Measurements from ENCODE around the gene HLA-F.

HLA-F gene

DNA sequence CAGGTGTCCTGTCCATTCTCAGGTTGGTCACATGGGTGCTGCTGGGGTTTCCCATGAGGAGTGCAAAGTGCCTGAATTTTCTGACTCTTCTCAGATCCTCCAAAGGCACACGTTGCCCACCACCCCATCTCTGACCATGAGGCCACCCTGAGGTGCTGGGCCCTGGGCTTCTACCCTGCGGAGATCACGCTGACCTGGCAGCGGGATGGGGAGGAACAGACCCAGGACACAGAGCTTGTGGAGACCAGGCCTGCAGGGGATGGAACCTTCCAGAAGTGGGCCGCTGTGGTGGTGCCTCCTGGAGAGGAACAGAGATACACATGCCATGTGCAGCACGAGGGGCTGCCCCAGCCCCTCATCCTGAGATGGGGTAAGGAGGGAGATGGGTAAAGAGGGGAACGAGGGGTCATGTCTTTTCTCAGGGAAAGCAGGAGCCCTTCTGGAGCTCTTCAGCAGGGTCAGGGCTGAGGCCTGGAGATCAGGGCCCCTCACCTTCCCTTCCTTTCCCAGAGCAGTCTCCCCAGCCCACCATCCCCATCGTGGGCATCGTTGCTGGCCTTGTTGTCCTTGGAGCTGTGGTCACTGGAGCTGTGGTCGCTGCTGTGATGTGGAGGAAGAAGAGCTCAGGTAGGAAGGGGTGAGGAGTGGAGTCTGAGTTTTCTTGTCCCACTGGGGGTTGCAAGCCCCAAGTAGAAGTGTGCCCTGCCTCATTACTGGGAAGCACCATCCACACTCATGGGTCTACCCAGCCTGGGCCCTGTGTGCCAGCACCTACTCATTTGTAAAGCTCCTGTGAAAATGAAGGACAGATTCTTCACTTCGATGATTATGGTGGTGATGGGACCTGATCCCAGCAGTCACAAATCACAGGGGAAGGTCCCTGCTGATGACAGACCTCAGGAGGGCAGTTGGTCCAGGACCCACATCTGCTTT is 2.0 kb downstream of the HLA-F start:
- DNase-seq = no peak

DNA sequence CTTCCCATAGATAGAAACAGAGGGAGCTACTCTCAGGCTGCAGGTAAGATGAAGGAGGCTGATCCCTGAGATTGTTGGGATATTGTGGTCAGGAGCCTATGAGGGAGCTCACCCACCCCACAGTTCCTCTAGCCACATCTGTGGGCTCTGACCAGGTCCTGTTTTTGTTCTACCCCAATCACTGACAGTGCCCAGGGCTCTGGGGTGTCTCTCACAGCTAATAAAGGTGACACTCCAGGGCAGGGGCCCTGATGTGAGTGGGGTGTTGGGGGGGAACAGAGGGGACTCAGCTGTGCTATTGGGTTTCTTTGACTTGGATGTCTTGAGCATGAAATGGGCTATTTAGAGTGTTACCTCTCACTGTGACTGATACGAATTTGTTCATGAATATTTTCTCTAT is 2.8 kb downstream of the HLA-F start:
- DNase-seq = no peak

DNA sequence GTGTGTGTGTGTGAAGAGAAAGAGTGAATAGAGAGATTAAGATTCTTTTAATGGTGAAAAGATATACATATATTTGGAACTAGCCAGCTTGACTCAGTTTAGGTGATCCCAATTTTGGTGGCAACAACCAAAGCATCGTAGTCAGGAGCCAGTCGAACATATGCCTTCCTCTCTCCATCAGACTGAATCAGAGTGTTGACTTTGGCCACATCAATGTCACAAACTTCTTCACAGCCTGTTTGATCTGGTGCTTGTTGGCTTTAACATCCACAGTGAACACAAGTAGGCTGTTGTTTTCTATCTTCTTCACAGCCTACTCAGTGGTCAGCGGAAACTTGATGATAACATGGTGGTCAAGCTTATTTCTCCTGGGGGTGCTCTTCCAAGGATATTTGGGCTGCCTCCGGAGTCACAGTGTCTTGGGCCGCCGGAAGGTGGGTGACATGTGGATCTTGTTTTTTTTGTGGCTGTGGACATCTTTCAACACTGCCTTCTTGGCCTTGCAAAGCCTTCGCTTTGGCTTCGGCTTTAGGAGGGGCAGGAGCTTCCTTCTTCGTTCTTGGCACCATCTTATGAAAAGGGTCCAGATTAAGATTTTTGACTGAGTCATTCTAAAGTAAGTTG is 3.4 kb downstream of the HLA-F start:
- no peak for DNase-seq

DNA sequence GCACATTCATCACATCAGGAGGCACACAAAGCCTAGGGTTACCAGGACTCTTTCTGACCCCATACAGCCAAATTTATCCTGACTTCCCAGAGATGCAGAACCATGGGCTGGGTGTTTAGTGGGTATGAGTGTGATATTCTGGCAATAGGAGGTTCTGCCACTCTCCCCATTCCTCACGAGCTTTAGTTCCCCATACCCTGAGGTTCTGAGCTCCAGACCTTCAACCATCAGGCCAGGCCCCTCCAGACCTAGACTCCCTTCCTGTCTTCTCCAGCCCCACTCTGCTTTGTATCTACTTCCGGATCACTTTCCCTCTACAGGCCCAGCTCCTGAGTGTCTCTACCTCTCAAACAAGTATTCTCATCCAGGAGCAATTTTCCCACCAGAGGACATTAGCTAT is 4.4 kb downstream of the HLA-F start:
- DNase-seq = no peak

DNA sequence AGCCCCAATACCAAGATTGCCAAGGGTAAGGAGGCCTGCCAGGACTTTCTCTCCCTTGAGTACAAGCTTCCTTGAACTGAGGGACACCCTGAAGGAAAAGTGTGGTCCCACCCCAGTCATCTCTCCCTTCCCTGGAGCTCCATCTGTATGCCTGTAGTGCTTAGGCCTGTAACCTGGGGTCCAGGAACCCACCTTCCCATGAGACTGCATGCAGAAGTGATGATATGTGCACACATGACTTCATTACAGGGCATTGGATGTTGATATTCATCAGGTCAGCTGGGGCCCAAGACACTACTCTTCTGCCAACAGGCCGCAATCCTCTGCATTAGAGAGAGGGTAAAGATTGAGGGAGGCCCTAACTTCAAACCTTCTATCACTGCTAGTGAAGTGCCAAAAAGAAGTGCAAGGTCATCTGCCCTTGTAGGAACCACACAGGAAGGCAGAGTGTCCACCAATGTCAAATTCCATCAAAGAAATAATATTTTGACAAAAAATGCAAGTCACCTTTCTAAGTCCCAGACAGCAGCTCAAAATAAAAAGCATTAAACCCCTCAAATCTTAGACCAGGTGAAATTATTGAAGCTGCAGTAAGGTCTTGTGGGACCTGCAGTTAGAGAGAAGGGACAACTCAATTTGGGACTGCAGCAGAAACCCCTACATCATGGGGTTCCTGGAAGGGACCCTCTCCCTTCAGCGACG is 5.1 kb downstream of the HLA-F start:
- no peak for DNase-seq

DNA sequence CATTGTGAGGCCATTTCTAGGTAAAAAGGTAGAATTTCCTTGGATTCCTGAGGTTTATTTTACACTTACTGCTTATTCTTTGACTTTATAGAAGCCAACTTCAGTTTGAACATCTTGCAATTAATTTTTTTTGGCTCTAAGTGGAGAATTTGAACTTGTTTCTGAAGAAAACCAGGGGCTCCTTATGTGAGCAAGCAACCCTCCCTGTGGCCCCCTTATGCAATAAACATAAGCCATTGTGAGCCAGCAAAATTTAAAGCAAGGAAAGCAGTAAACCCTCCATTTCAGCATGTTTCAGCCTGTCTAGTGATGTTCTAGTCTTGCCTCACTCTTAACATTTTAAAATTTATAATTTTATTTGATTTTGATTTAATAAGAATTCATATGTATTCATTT is 5.6 kb downstream of the HLA-F start:
- DNase-seq = no peak

DNA sequence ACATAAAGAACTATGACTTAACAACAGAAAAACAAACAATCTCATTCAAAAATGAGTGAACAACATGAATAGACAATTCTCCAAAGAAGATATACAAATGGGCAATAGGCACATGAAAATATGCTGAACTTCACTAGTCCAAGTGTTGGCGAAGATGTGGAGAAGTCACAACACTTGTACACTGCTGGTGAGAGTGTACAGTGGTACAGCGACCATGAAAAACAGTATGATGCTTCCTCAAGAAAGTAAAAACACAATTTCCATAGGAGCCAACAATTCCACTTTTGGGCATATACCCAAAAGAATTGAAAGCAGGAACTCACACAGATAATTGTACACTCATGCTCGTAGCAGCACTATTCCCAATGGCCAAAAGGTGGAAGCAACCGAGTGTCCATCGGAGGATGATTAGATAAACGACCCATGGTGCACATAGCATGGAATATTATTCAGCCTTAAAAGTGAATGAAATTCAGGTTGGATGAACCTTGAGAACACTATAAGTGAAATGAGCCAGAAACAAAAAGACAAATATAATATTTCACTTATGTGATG is 6.6 kb downstream of the HLA-F start:
- DNase-seq = no peak

DNA sequence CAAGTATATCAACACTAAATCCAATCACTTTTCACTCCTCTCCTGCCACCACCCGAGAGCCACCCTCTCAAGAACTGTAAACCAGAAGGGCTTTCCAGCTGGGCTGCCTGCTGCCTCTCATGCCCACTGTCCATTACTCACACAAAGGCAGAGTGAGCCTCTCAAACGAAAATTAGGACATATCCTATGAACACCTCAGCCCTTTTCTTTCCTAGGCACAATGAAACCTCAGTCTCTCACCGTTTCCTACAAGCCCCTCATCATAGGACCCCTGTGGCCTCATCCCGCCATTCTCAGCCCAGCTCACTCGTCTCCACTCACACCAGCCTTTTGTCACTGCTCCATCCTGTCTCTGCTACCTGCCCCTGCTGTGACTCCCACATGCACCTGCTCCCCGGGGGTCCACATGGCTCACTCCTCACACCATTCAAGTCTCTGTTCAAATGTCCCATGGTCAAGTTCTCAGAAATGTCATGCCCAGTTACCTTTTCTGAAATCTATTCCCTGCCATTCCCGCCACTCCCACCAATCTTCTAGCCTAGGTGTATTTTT is 7.4 kb downstream of the HLA-F start:
- no peak for DNase-seq

DNA sequence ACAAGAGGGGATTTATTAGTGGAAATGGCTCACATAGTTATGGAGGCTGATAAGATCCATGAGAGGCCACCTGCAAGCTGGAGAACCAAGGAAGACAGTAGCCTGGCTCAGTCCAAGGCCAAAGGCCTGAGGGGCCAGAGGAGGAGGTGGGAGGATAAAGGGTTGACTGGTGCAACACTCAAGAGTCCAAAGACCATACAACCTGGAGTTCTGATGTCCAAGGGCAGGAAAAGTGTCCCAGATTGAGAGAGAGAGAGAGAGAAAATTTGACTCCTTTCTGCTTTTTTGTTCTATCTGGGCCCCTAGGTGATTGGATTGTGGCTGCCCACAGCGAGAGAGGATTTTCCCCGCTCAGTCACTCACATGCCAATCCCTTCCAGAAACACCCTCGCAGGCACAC is 8.0 kb downstream of the HLA-F start:
- no peak for DNase-seq

DNA sequence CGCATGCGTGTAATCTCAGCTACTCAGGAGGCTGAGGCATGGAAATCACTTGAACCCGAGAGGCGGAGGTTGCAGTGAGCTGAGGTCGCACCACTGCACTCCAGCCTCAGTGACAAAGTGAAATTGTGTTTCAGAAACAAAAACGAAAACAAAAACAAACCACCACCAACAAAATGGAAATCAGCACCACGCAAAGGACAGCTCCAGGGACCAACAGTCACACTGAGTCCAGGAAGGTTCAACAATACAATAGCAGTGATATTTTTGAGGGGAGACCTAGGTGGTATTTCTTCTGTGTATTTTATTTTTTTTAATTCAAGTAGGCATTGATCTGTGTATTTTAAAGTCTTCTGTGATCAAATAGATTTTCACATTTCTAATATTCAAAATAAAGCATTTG is 9.8 kb downstream of the HLA-F start:
- no peak for DNase-seq

DNA sequence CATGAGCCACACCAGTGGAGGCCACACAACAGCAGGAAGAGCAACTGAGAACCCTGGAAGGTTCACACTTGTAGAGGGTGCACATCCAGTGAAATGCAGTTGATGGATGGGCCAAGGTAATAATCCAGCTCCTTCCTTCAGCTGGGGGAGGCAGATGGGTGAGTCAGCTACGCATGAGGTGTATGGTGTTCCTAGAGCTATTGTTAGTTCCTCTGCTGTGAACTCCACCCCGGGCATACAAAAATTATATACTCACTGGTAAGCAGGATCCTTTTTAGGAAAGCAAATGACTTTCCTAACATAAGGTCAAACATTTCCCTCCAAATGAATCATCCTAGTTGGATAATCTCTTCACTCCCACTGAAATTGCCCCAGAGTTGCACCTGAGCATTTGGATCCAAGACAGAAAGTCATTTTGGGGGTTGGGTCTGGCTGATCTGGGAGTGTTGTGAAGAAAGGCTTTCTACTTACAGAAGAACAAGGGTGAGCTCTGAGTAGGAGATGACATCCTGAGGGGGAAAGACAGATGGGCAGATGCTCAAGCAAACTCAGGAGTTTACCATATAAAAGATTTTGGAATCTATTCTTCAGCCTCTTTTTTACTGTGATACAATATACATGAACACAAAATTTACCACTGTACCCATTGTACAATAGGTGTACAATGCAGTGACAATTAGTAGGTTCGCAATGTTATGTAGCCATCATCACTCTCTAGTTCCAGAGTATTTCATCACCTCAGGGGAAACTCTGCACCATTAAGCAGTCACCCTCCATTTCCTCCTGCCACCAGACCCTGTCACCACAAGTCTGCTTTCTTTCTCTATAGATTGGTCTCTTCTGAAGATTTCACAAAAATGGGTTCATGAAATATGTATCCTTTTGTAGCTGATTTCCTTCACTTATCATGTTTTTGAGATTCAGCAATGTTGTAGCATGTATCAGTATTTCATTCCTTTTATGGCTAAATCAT is 11.1 kb downstream of the HLA-F start:
- DNase-seq = no peak

DNA sequence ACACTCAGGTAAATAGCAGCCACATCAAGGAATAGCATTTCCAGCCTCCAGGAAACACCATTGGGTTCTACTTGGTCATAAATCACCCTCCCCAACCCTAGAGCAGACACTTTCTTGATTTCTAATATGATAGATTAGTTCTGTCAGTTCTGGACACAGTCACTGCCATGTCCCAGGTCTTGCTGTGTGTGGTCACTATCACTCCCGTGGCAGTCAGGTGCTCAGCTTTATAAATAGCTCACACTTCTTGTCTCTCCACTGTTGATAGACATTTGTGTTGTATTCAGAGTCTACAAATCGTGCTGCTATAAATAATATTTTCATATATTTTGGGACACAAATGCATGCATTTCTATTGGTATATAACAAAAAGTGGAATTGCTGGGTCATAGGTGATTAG is 13.3 kb downstream of the HLA-F start:
- DNase-seq = no peak

DNA sequence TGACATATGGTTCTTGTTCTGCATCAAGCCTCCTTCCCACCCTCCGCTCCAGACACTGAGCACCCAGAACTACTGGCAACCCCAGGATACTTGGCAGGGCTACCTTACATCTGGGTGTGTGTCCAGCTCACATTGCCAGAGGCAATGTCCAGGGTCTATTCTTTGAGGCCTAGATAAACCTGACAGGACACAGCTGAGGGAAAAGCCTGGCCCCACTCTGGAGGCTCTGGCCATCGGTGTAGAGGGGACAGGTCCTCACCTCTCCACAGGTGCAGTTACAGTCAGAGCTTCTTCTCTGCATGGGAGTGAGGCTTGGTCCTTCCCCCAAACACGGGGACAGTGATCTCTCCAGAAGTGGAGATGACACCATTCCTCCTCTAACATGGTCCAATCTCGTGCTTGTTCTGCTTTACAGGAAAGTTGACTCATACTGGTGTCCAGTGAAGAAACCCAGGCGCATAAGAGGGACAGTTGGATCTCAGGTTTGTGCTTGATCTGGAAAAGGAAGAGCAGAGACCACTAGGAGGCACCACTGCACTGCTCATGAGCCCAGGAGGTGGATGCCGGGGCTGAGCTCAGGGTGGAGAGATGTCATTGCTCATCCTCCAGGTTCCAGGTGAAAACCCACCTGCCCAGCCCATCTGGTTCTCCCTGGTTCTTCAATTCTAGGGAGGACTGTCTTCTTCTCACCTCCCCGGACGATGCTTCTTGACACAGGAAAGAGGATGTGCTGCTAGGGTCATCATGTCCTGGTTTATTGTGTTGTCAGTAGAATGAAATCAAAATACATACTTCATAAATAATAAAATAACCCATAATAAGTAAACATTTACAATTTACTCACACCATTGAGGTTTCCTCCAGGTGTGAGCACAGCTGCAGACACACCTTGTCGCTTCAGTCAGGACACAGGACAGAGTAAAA is 14.7 kb downstream of the HLA-F start:
- DNase-seq = peak; percentile 48

DNA sequence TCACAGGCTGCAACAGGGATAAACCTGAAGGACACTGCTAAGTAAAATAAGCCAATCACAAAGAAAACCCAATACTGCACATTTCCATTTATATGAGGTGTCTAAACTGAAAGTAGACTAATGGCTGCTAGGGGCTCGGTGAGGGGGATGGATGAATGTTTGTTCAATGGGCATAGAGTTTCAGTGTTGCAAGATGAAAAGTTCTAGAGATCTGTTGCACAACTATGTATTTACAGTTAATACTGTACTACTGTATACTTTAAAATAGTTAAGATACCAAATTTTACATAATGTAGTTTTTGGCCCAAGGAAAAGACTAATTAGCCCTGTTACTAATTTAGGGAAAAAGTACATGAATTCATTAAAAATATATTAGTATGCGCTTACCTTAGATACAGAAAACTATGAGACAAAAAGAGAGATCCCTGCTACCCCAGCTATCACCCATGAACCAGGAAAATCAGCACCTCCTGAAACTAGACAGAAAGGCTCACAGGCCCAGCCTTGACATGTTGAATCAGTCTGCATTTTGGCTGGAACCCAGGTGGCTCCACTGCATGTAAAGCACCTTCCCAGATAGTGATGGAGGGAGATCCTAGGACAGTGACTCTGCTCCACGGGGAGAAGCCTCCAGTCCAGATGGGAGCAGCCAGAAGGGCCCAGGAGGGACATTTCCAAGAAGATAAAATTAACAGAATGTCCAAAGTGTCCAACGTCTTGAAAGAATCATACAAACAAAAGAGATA is 16.1 kb downstream of the HLA-F start:
- no peak for DNase-seq

DNA sequence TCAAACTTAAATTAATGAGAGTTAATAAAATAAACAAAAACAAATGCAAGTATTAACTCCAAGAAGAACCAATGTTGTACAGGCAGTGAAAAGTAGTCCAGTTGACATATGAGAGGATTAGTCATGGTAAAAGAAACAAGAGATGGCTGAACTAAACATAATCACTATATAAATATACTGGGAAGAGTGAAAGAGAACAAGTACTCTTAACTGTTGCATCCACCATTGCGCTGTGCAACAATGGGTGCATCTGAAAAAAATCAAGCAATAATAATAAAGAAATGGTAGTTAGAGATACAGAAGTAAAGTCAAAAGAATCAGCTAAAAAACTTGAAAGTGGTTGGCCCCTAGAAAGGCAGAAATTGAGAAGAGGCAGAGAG is 16.6 kb downstream of the HLA-F start:
- DNase-seq = no peak

DNA sequence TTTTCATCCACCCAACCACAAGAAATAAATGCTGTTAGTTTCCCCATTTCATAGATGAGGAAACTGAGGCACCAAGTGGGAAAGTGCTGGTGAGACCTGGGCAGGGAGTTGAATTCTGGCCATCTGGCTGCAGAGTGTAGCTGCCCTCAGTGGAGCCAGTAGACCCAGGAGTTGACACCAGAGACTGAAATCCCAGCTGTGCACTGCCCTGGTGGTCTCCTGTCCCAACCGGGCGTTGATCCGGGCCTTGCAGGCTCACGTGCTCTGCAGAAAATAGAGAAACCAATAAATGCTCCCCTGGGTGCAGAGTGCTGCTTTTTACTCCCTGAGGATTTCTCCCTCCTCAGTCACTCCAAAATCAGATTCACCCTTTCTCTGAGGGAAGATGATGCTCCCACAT is 18.4 kb downstream of the HLA-F start:
- no peak for DNase-seq

DNA sequence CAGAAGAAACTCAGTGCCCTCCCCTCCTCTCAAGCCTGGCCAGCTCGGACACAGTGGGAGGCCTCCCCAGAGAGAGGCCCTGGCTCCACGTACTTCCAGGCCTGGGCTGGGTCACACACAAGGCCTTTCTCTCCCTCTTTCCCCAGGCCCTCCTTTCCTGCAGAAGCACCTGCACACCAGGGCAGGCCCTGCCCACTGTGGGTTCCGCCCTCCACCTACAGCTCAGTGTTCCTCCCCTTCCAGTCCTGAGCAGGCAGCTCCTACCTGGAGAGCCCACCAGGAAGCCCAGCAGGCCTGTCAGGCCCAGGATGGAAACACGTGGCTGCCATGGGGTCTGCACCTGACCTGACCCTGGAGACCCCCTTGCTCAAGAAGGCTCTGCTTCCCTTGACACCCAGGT is 18.9 kb downstream of the HLA-F start:
- no peak for DNase-seq

DNA sequence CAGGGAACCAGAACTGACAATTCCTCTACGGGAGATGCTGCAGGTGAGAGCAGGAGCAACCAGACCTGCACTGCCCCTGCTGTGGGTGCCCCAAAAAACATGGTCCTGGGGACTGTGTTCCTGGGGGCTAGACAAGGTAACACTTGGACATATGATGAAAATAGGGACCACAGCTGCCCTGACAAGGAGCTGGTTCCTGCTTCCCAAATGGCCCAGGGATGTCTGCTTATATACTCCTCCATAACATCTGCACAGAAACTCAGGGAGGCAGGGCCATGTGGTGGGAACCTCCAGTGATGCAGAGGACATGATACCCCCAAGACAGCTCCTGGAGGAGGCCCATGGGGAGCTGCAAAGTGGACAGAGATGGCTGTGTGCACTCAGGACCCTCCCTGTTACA is 19.8 kb downstream of the HLA-F start:
- no peak for DNase-seq

DNA sequence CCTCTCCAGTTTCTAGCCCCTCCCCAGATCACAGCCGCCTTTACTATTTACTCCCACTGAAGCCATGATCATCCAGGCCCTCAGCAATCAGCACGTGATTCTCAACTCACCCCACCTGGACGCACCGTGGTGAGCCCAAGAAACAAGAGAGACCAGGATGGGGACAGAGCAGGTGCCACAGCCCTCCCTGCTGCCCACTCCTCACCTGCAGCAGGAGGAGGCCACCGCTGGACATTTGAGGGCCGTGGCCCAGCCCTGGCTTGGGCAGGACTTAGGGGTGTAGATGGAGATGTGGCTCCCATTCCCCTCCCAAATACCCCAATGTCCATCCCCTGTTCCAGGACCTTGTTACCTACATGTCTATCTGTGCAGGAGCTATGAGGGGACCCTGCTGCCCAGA is 20.3 kb downstream of the HLA-F start:
- no peak for DNase-seq

DNA sequence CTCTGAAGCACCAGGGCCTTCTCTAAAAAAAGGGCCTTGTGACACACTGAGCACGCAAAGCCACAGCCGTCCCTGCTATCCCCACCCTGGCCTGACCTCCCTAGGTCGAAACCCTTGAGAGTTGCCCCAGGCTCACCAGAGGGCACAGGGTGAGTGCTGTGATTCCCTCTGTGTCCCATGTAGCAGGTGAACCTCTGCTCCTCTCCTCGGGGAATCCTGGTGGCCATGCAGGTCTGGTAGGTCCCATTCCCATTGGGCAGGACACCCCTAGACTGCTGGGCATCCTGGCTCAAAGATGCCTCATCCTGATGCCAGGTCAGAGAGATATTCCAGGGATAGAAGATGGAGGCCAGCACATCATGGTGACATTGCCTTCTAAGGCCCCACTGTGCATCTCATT is 20.9 kb downstream of the HLA-F start:
- DNase-seq = no peak
